Panc1 (cell line): ENCODE data around the gene HTRA2.

Experiments
- CTCF ChIP-seq: fragments of 450-650 bp; IDR thresholded peaks from 2 replicates; pipeline ENCODE4 v1.5.1; 2017; ENCODE audit warnings: mild to moderate bottlenecking
- POLR2AphosphoS5 ChIP-seq: IDR thresholded peaks from 2 replicates; pipeline ENCODE4 v1.6.1; 2012; ENCODE audit warnings: mild to moderate bottlenecking, low read depth, low read length, moderate library complexity

GRCh38 chr2:74488643-74489481, 40.9 kb upstream of the HTRA2 start:
- TF ChIP-seq CTCF (no peak), POLR2AphosphoS5 (no peak)
